ENCODE data around the gene ZRANB1.

DNA sequence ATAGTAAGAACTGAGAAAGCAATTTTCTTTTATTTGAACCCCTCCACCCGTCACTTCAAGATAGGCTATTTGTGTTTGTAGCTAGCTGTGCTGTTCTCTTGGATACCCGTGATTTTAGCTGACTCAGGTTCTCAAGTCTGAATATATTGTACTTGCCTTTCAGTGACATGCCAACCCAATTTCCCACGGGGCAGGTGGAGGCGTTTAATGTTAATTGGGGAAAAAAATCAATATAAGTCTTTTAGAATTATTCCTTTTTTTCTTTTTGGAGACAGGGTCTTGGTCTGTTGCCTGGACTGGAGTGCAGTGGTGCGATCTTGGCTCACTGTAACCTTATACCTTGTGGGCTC, 36.4 kb downstream of the ZRANB1 start:
- TF ChIP-seq, protein P1, sequence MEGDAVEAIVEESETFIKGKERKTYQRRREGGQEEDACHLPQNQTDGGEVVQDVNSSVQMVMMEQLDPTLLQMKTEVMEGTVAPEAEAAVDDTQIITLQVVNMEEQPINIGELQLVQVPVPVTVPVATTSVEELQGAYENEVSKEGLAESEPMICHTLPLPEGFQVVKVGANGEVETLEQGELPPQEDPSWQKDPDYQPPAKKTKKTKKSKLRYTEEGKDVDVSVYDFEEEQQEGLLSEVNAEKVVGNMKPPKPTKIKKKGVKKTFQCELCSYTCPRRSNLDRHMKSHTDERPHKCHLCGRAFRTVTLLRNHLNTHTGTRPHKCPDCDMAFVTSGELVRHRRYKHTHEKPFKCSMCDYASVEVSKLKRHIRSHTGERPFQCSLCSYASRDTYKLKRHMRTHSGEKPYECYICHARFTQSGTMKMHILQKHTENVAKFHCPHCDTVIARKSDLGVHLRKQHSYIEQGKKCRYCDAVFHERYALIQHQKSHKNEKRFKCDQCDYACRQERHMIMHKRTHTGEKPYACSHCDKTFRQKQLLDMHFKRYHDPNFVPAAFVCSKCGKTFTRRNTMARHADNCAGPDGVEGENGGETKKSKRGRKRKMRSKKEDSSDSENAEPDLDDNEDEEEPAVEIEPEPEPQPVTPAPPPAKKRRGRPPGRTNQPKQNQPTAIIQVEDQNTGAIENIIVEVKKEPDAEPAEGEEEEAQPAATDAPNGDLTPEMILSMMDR (conservative IDR thresholded peaks at IDR 0.05; ENCODE audit: low read depth, low read length): no peak
- TF ChIP-seq FOS (IDR thresholded peaks at IDR 0.05; ENCODE audit: low read depth, low read length) (no peak), SMC3 (IDR thresholded peaks at IDR 0.05; ENCODE audit: low read depth, low read length) (no peak), POLR2A (IDR thresholded peaks at IDR 0.05; ENCODE audit: low read depth, low read length) (no peak), RFX5 (IDR thresholded peaks at IDR 0.05; ENCODE audit: low read depth, low read length) (no peak), MXI1 (IDR thresholded peaks at IDR 0.05; ENCODE audit: borderline replicate concordance, low read depth, low read length) (no peak)

Measured in IMR-90 (cell line).